GM19463 (cell line): Measurements from ENCODE around the gene ZFP90.

Experiments
- ATAC-seq: cut with Tn5 transposase; IDR thresholded peaks from one replicate; pipeline ENCODE4 v1.9.1; 2021; ENCODE audit warnings: mild to moderate bottlenecking, moderate library complexity; ENCODE audit not compliant: unreplicated experiment

The ZFP90 gene

DNA sequence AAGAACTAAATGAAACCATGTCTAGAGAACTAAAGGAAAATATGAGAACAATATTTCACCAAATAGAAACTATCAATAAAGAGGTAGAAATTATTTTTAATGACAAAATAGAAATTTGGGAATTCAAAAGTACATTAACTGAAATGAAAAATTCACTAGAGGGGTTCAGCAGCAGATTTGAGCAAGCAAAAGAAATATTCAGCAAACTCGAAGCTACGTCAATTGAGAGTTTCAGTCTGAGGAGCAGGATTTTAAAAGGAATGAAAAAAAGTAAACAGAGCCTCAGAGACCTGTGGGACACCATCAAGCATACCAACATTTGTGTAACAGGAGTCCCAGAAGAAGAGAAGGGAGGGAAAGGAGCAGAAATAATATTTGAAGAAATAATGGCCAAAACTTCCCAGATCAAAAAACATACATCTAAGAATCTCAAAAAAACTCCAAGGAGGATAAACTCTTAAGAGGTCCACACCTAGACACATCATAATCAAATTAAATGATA, 38.3 kb downstream of the ZFP90 start:
- ATAC-seq = no peak

GRCh38 chr16:68590201-68590994, 51.3 kb downstream of the ZFP90 start:
- no peak for ATAC-seq

GRCh38 chr16:68592466-68593337, 53.6 kb downstream of the ZFP90 start:
- ATAC-seq = no peak

GRCh38 chr16:68596266-68596665, 57.2 kb downstream of the ZFP90 start:
- no peak for ATAC-seq

- no peak for ATAC-seq
Measured at GRCh38 chr16:68599586-68599985, 60.5 kb downstream of the ZFP90 start.

GRCh38 chr16:68605746-68606145, 66.7 kb downstream of the ZFP90 start:
- ATAC-seq = no peak

DNA sequence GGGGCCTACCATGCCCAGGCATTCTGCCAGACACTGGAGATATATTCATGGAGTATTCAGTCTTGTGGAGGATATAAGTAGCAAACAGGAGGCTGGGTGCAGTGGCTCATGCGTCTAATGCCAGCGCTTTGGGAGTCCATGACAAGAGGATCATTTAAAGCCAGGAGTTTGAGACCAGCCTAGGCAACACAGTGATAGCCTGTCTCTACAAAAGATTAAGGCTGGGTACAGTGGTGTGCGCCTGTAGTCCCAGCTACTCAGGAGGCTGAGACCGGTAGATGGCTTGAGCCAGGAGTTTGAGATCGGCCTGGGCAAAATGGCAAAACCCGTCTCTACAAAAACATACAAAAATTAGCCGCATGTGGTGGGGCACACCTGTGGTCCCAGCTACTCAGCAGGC, 68.4 kb downstream of the ZFP90 start:
- no peak for ATAC-seq

- no peak for ATAC-seq
Measured at GRCh38 chr16:68608330-68608729, 69.2 kb downstream of the ZFP90 start.

GRCh38 chr16:68612996-68613395, 73.9 kb downstream of the ZFP90 start:
- ATAC-seq = no peak

GRCh38 chr16:68617734-68618133, 78.6 kb downstream of the ZFP90 start:
- no peak for ATAC-seq
